HepG2 (cell line): ENCODE measurements around the gene DENND4C. TPM values are rescaled to one million over a fixed set of nuclear protein-coding genes. Genes with fewer than 3 reads are reported as not detected.

Experiments used
- AHDC1 ChIP-seq: sonication (generic); formaldehyde crosslinking; IDR thresholded peaks from 2 replicates; pipeline ENCODE4 v1.5.1; 2020; ENCODE audit warnings: mild to moderate bottlenecking, missing genetic modification reagents, borderline replicate concordance
- ARHGAP35 ChIP-seq: sonication (generic); formaldehyde crosslinking; IDR thresholded peaks from 2 replicates; pipeline ENCODE4 v1.9.0; 2022; ENCODE audit warnings: mild to moderate bottlenecking, inconsistent platforms, moderate library complexity, missing genetic modification reagents, borderline replicate concordance
- DNMT3B ChIP-seq: conservative IDR thresholded peaks from 2 replicates; pipeline ENCODE4 v1.6.1; 2016; ENCODE audit warnings: missing biosample characterization, control low read depth
- E2F1 ChIP-seq: sonication (generic); formaldehyde crosslinking; IDR thresholded peaks from 2 replicates; pipeline ENCODE4 v1.5.0; 2020; ENCODE audit warnings: missing genetic modification reagents
- GATAD1 ChIP-seq: IDR thresholded peaks from 2 replicates; pipeline ENCODE4 v1.6.1; 2016; ENCODE audit warnings: missing genetic modification reagents, missing compliant biosample characterization
- HDAC6 ChIP-seq: fragments of 200-600 bp; sonication (generic); IDR thresholded peaks from 2 replicates; pipeline ENCODE4 v1.7.0; 2017; ENCODE audit warnings: mild to moderate bottlenecking, antibody characterized with exemption, low read length, low read depth
- HIC2 ChIP-seq: sonication (generic); formaldehyde crosslinking; IDR thresholded peaks from 2 replicates; pipeline ENCODE4 v1.9.0; 2022; ENCODE audit warnings: low read depth, missing genetic modification reagents
- HOXA7 ChIP-seq: sonication (generic); formaldehyde crosslinking; IDR thresholded peaks from 2 replicates; pipeline ENCODE4 v1.8.1; 2022; ENCODE audit warnings: mild to moderate bottlenecking, missing genetic modification reagents, moderate library complexity
- NFRKB ChIP-seq: fragments of 450-650 bp; IDR thresholded peaks from 2 replicates; pipeline ENCODE4 v1.6.1; 2017
- SP1 ChIP-seq, 2 experiments: fragments of 450-650 bp in 1 of 2; sonication (generic) in 1 of 2; formaldehyde crosslinking in 1 of 2; IDR thresholded peaks; 2 replicates each; pipeline versions ENCODE4 v1.4.0 to v1.6.1; 2016 to 2020; ENCODE audit warnings: missing genetic modification reagents in 1 of 2
- XBP1 ChIP-seq: sonication (generic); formaldehyde crosslinking; IDR thresholded peaks from 2 replicates; pipeline ENCODE4 v1.5.0; 2020; ENCODE audit warnings: missing genetic modification reagents
- ZBTB7B ChIP-seq: sonication (generic); formaldehyde crosslinking; IDR thresholded peaks from 2 replicates; pipeline ENCODE4 v1.4.0; 2020; ENCODE audit warnings: missing genetic modification reagents
- ZNF101 ChIP-seq: sonication (generic); formaldehyde crosslinking; IDR thresholded peaks from 2 replicates; pipeline ENCODE4 v1.4.0; 2020; ENCODE audit warnings: mild to moderate bottlenecking, low read depth, missing genetic modification reagents, borderline replicate concordance
- ZNF136 ChIP-seq: sonication (generic); formaldehyde crosslinking; IDR thresholded peaks from 2 replicates; pipeline ENCODE4 v1.8.1; 2022; ENCODE audit warnings: low read depth, mild to moderate bottlenecking, moderate library complexity, missing genetic modification reagents
- ZNF296 ChIP-seq: sonication (generic); formaldehyde crosslinking; conservative IDR thresholded peaks from 2 replicates; pipeline ENCODE4 v1.5.0; 2020; ENCODE audit warnings: mild to moderate bottlenecking, missing genetic modification reagents
- ZNF329 ChIP-seq: sonication (generic); formaldehyde crosslinking; IDR thresholded peaks from 2 replicates; pipeline ENCODE4 v1.9.0; 2021; ENCODE audit warnings: low read depth, mild to moderate bottlenecking, missing genetic modification reagents
- ZNF451 ChIP-seq: sonication (generic); formaldehyde crosslinking; IDR thresholded peaks from 2 replicates; pipeline ENCODE4 v1.5.0; 2020; ENCODE audit warnings: mild to moderate bottlenecking, missing genetic modification reagents
- ZNF484 ChIP-seq: sonication (generic); formaldehyde crosslinking; IDR thresholded peaks from 2 replicates; pipeline ENCODE4 v1.5.1; 2020; ENCODE audit warnings: mild to moderate bottlenecking, low read depth, missing genetic modification reagents, borderline replicate concordance
- ZNF704 ChIP-seq: sonication (generic); formaldehyde crosslinking; IDR thresholded peaks from 2 replicates; pipeline ENCODE4 v1.8.1; 2023; ENCODE audit warnings: mild to moderate bottlenecking, inconsistent platforms, moderate library complexity, missing genetic modification reagents, borderline replicate concordance
- ZNF788 ChIP-seq: sonication (generic); formaldehyde crosslinking; IDR thresholded peaks from 2 replicates; pipeline ENCODE4 v1.5.0; 2020; ENCODE audit warnings: mild to moderate bottlenecking, missing genetic modification reagents, borderline replicate concordance
- polyA plus RNA-seq, 8 experiments: library from polyadenylated mRNA; depleted of rRNA in 3 of 8; stranded (reverse) in 7 of 8; unstranded in 1 of 8; fragments of >200 nt; fragmentation: Illumina TruSeq in 4 of 8; extraction: Trizol in 4 of 8; gene quantifications; 2 replicates each; pipeline versions ENCODE4 v1.2.1 to v1.2.3, GENCODE V29; 2011 to 2016; ENCODE audit warnings: low read depth in 4 of 8, missing spikeins in 1 of 8, mixed read lengths in 1 of 8; ENCODE audit not compliant: insufficient read depth in 1 of 8
- total RNA-seq, 5 experiments: library from RNA; depleted of rRNA; stranded (reverse); fragments of >200 nt; fragmentation: Illumina TruSeq; extraction: Trizol; gene quantifications; 2 replicates each; pipeline ENCODE4 v1.2.3, GENCODE V29; 2016; ENCODE audit warnings: low read depth in 1 of 5

The DENND4C gene
- total and polyA plus RNA-seq, 2 of the 13 experiments (the other 11 are each of a cell fraction or from before 2014, with no cell fraction given): 19.1 to 27.2 TPM

- TF ChIP-seq ZNF296 (CRISPR knock-in tag) (no peak), HDAC6 (no peak), ZNF704 (peak; percentile 77; the same call in 1 of the 2 replicates), GATAD1 (CRISPR knock-in tag) (peak; percentile 11; the same call in 1 of the 2 replicates), XBP1 (no peak), ZNF329 (CRISPR knock-in tag) (no peak), ARHGAP35 (no peak), DNMT3B (no peak; the same call in 1 of the 2 replicates), ZBTB7B (CRISPR knock-in tag) (no peak), ZNF788 (CRISPR knock-in tag) (no peak), NFRKB (no peak), ZNF101 (no peak), HOXA7 (CRISPR knock-in tag) (no peak), HIC2 (no peak), ZNF136 (CRISPR knock-in tag) (no peak), AHDC1 (CRISPR knock-in tag) (no peak), SP1 (IDR thresholded peaks at IDR 0.05) (no peak), SP1 (CRISPR knock-in tag; IDR thresholded peaks at IDR 0.05) (peak; percentile 96), E2F1 (CRISPR knock-in tag) (peak; percentile 61), ZNF484 (CRISPR knock-in tag) (no peak), ZNF451 (CRISPR knock-in tag) (no peak)
Observed at GRCh38 chr9:19408693-19409400, 178.4 kb downstream of the DENND4C start, which contains the start of gene ACER2 (continued).
